Natural killer cell (primary cell): ENCODE measurements around the gene ARL11. TPM values are rescaled to one million over a fixed set of nuclear protein-coding genes. Genes with fewer than 3 reads are reported as not detected.

Experiments used
- ATAC-seq, 3 donors: fragments of 150-1000 bp in 2 of 3; fragments of 200-7000 bp in 1 of 3; cut with Tn5 transposase; 1 replicate in 1 of 3; 2 replicates in 2 of 3; pipeline ENCODE4 v1.10.0; 2021; ENCODE audit warnings: mild to moderate bottlenecking in 2 of 3, moderate library complexity in 2 of 3
- DNase-seq, 2 donors: peaks; one replicate each; pipeline versions ENCODE4 v3.0.0 to v3.0.0-alpha.2; 2013 to 2021; ENCODE audit warnings: mixed read lengths in 1 of 2
- H3K27ac ChIP-seq: one replicate; pipeline ENCODE4 v1.5.1; 2013; ENCODE audit warnings: mild to moderate bottlenecking, low read length
- H3K27me3 ChIP-seq: one replicate; pipeline ENCODE4 v1.6.1; 2013; ENCODE audit warnings: low read length; ENCODE audit not compliant: control insufficient read depth, insufficient read depth
- H3K36me3 ChIP-seq: one replicate; pipeline ENCODE4 v1.6.1; 2013; ENCODE audit warnings: low read length; ENCODE audit not compliant: control insufficient read depth, insufficient read depth
- H3K4me1 ChIP-seq: one replicate; pipeline ENCODE4 v1.6.1; 2013; ENCODE audit warnings: low read length; ENCODE audit not compliant: control insufficient read depth, insufficient read depth
- H3K4me3 ChIP-seq: one replicate; pipeline ENCODE4 v1.5.1; 2013; ENCODE audit warnings: low read length
- H3K9me3 ChIP-seq: one replicate; pipeline ENCODE4 v1.6.1; 2013; ENCODE audit warnings: low read length; ENCODE audit not compliant: control insufficient read depth, insufficient read depth
- H3K27ac Mint-ChIP-seq, 2 donors: one replicate each; pipeline ENCODE4 v1.8.0; 2022; ENCODE audit warnings: mild to moderate bottlenecking in 2 of 2, mixed read lengths in 2 of 2, moderate library complexity in 1 of 2
- H3K27me3 Mint-ChIP-seq, 2 donors: one replicate each; pipeline ENCODE4 v1.8.0; 2022; ENCODE audit warnings: low read depth in 2 of 2, mixed read lengths in 2 of 2
- H3K36me3 Mint-ChIP-seq: one replicate; pipeline ENCODE4 v1.8.0; 2022; ENCODE audit warnings: mixed read lengths
- H3K4me1 Mint-ChIP-seq, 2 donors: one replicate each; pipeline ENCODE4 v1.8.0; 2022; ENCODE audit warnings: mixed read lengths in 2 of 2
- H3K4me3 Mint-ChIP-seq: one replicate; pipeline ENCODE4 v1.8.0; 2022; ENCODE audit warnings: mild to moderate bottlenecking, moderate library complexity, mixed read lengths
- H3K9me3 Mint-ChIP-seq, 2 donors: one replicate each; pipeline ENCODE4 v1.8.0; 2022; ENCODE audit warnings: mixed read lengths in 2 of 2
- CTCF ChIP-seq: fragments of 200-600 bp; IDR thresholded peaks from one replicate; pipeline ENCODE4 v1.8.0; 2022; ENCODE audit warnings: antibody characterized with exemption
- WGBS: methylation state at CpG from one replicate; pipeline ENCODE4 v1.1.7; 2013; ENCODE audit warnings: missing lambda C conversion rate; ENCODE audit not compliant: insufficient coverage; 5-methylcytosine and 5-hydroxymethylcytosine counted together
- intact Hi-C: fragments of 100-400 bp; cut with micrococcal nuclease; formaldehyde crosslinking; loops from one replicate; pipeline ENCODE4 v1.14.2; 2022
- total RNA-seq, 4 donors: library from RNA; stranded (reverse); fragments of 120-200 nt in 1 of 4; gene quantifications; one replicate each; pipeline versions ENCODE4 v1.2.3 to v1.2.4, GENCODE V29; 2013 to 2022

ARL11 gene
- total RNA-seq, 3 donors from 2014 or later (not counting 1 experiment from before 2014, with no cell fraction given), result 0.48 to 1.5 (median 0.61) TPM

GRCh38 chr13:49584771-49585182 is 43.5 kb upstream of the ARL11 start:
- TF ChIP-seq CTCF, result no peak
- 2% methylated on average over 14 of the region's 16 CpGs for WGBS
- Histone ChIP-seq H3K27ac (no peak overlapping the region), H3K4me3 (peak overlapping the region; percentile 77), H3K4me1 (peaks cover 11% of the 10 kb centered on the region), H3K36me3 (peaks cover 6% of the 10 kb centered on the region), H3K9me3 (no peaks in the 10 kb centered on the region), H3K27me3 (no peaks in the 10 kb centered on the region)
- H3K4me3 Mint-ChIP-seq, result peak overlapping the region; percentile 92
- H3K27me3 Mint-ChIP-seq, result no peaks in the 10 kb centered on the region
- H3K4me1 Mint-ChIP-seq, result peaks cover 23 to 34% of the 10 kb centered on the region in 2 donors
- H3K27ac Mint-ChIP-seq, result peak overlapping the region; percentile 65 to 88
- H3K9me3 Mint-ChIP-seq, result no peaks in the 10 kb centered on the region
- intact Hi-C loops, result no loop called here
- ATAC-seq (peak in 1 of 3 donors; percentile 4), DNase-seq (peak in 1 of 2 donors; percentile 46)
- H3K36me3 Mint-ChIP-seq, result no peaks in the 10 kb centered on the region

GRCh38 chr13:49585220-49586157 is 42.8 kb upstream of the ARL11 start, which contains the start of gene RCBTB1:
TSS of gene RCBTB1 (minus strand) at chr13:49585558. CDS start at chr13:49567279, 18,279 bp downstream.
- H3K9me3 ChIP-seq, result no peaks in the 10 kb centered on the region
- Mint-ChIP-seq H3K4me3 (peak within 1 kb of the TSS; percentile 92), H3K36me3 (no peaks in the 10 kb centered on the region), H3K27me3 (no peaks in the 10 kb centered on the region), H3K9me3 (no peaks in the 10 kb centered on the region), H3K4me1 (peaks cover 23 to 34% of the 10 kb centered on the region in 2 donors), H3K27ac (peak within 1 kb of the TSS; percentile 65 to 88)
- intact Hi-C loops, result no loop called here
- H3K27me3 ChIP-seq, result no peaks in the 10 kb centered on the region
- H3K27ac ChIP-seq, result peak within 1 kb of the TSS; percentile 56
- no peak for TF ChIP-seq CTCF
- H3K4me1 ChIP-seq, result peaks cover 11% of the 10 kb centered on the region
- ATAC-seq (peak; percentile 93 to 98 (median 96)), DNase-seq (peak; percentile 72 to 87)
- H3K4me3 ChIP-seq, result peak within 1 kb of the TSS; percentile 77
- WGBS, result under 1% methylated on average over 85 of the region's 87 CpGs
- H3K36me3 ChIP-seq, result peaks cover 2% of the 10 kb centered on the region

GRCh38 chr13:49586717-49587116 is 41.6 kb upstream of the ARL11 start:
- Mint-ChIP-seq H3K9me3 (no peaks in the 10 kb centered on the region), H3K27ac (peak overlapping the region; percentile 43 to 88), H3K4me3 (peak overlapping the region; percentile 92), H3K36me3 (no peaks in the 10 kb centered on the region), H3K4me1 (peaks cover 13 to 24% of the 10 kb centered on the region in 2 donors), H3K27me3 (no peaks in the 10 kb centered on the region)
- 95% methylated on average over 3 of the region's 3 CpGs for WGBS
- Histone ChIP-seq H3K4me1 (peaks cover 11% of the 10 kb centered on the region), H3K9me3 (no peaks in the 10 kb centered on the region), H3K27me3 (no peaks in the 10 kb centered on the region), H3K36me3 (peaks cover under 1% of the 10 kb centered on the region), H3K4me3 (no peak overlapping the region), H3K27ac (no peak overlapping the region)
- no peak for TF ChIP-seq CTCF
- no peak for DNase-seq
- intact Hi-C loops, result no loop called here
- no peak for ATAC-seq
